Measurements from ENCODE around the gene PTCD3. TPM values are rescaled to one million over a fixed set of nuclear protein-coding genes. Genes with fewer than 3 reads are reported as not detected.

Gene PTCD3
- total and polyA plus RNA-seq, 7 donors: 7.8 to 94.2 (median 44.9) TPM

GRCh38 chr2:86143307-86143706 is 37.3 kb downstream of the PTCD3 start:
- Histone ChIP-seq H3K36me3 (peaks cover 50 to 100% (median 59%) of the 10 kb centered on the region in 4 donors), H3K4me1 (no peaks in the 10 kb centered on the region), H3K27ac (no peak overlapping the region), H3K27me3 (no peaks in the 10 kb centered on the region), H3K4me3 (no peak overlapping the region), H3K9me3 (no peaks in the 10 kb centered on the region)
- WGBS, 2 donors: 89 to 94% methylated on average over 6 of the region's 6 CpGs
- intact Hi-C loops (cut with DNase I): no loop called here
- no peak for TF ChIP-seq EP300 (IDR thresholded peaks at IDR 0.05)
- TF ChIP-seq POLR2A (IDR thresholded peaks at IDR 0.05): no peak
- no peak for TF ChIP-seq POLR2AphosphoS5 (IDR thresholded peaks at IDR 0.05)
- TF ChIP-seq, protein P1, sequence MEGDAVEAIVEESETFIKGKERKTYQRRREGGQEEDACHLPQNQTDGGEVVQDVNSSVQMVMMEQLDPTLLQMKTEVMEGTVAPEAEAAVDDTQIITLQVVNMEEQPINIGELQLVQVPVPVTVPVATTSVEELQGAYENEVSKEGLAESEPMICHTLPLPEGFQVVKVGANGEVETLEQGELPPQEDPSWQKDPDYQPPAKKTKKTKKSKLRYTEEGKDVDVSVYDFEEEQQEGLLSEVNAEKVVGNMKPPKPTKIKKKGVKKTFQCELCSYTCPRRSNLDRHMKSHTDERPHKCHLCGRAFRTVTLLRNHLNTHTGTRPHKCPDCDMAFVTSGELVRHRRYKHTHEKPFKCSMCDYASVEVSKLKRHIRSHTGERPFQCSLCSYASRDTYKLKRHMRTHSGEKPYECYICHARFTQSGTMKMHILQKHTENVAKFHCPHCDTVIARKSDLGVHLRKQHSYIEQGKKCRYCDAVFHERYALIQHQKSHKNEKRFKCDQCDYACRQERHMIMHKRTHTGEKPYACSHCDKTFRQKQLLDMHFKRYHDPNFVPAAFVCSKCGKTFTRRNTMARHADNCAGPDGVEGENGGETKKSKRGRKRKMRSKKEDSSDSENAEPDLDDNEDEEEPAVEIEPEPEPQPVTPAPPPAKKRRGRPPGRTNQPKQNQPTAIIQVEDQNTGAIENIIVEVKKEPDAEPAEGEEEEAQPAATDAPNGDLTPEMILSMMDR (IDR thresholded peaks at IDR 0.05): no peak
- DNase-seq: no peak

DNA sequence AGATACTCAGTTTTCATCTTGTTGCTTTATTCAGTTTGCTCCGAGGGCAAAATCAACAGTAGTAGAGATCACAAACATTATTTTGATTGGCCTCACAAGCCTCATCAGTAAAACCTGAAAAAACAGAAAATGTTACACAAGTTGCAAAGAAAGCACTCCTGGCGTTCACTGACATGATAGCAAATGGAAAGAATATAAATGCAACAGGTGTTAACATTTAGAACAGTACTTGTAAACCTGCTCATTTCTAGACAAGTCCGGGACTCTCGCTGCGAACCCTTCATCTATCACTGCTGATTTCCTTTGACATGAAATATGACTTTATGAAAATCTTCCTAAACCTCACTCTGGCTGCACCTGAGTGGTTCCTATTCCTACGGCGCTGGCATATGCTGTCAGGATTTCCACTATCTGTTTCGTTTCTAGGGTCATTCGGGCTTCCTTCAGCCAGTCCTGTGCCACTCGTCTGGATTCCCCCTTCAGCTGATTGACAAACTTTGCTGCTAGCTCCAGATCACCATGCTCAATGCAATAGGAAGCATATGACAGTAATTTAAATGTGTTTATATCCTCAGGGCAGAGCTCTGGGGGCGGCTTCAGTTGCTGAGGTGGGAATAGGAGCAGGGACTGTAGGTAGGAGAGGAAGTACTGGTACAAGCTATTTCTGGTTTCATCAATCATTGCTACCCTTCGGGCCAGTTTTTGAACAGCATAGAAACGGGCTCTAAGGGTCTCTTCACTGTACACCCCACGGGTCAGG is 38.1 kb downstream of the PTCD3 start:
- Histone ChIP-seq H3K27me3 (no peaks in the 10 kb centered on the region), H3K36me3 (peaks cover 55 to 100% (median 59%) of the 10 kb centered on the region in 4 donors), H3K4me3 (no peak overlapping the region), H3K27ac (no peak overlapping the region), H3K4me1 (no peaks in the 10 kb centered on the region), H3K9me3 (no peaks in the 10 kb centered on the region)
- intact Hi-C loops (cut with DNase I): no loop called here
- TF ChIP-seq POLR2AphosphoS5 (IDR thresholded peaks at IDR 0.05) (no peak), POLR2A (IDR thresholded peaks at IDR 0.05) (no peak), EP300 (IDR thresholded peaks at IDR 0.05) (no peak)
- TF ChIP-seq, protein P1 (IDR thresholded peaks at IDR 0.05): no peak
- no peak for DNase-seq
- WGBS, 2 donors: 90 to 93% methylated on average over 14 of the region's 14 CpGs

GRCh38 chr2:86147793-86148192 is 41.8 kb downstream of the PTCD3 start:
- TF ChIP-seq POLR2AphosphoS5 (IDR thresholded peaks at IDR 0.05): no peak
- H3K36me3 ChIP-seq: peaks cover 51 to 92% (median 72%) of the 10 kb centered on the region in 4 donors
- H3K4me3 ChIP-seq: no peak overlapping the region
- H3K27me3 ChIP-seq: no peaks in the 10 kb centered on the region
- 68 to 90% methylated on average over 2 of the region's 2 CpGs for WGBS, 2 donors
- H3K9me3 ChIP-seq: no peaks in the 10 kb centered on the region
- intact Hi-C loops (cut with DNase I): no loop called here
- no peaks in the 10 kb centered on the region for H3K4me1 ChIP-seq
- DNase-seq: no peak
- no peak overlapping the region for H3K27ac ChIP-seq

DNA sequence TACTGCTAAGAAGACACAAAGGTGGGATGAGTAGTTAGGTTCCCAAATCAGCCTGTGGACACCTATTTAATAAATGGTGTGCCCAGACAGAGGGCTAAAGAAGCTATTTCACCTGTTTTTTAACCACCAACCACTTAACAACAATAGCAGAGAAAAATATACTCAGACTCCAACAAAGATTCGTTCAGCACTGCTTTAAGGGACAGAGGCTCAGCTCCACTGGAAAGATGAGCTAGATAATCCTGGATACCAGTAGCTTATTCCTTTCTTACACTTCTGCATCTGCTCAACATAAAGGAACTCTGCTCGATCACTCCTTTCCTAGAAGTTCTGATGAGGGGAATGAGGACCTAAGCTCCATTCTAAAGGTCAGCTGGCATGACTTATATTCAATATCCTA is 44.5 kb downstream of the PTCD3 start:
- intact Hi-C loops (cut with DNase I): no loop called here
- TF ChIP-seq EP300 (IDR thresholded peaks at IDR 0.05) (no peak), POLR2A (IDR thresholded peaks at IDR 0.05) (no peak), POLR2AphosphoS5 (IDR thresholded peaks at IDR 0.05) (no peak)
- TF ChIP-seq, protein P1 (IDR thresholded peaks at IDR 0.05): no peak
- DNase-seq: no peak
- H3K36me3 ChIP-seq: peaks cover 32 to 89% (median 54%) of the 10 kb centered on the region in 4 donors
- WGBS, 2 donors: 91 to 97% methylated on average over 2 of the region's 2 CpGs
- no peak overlapping the region for H3K4me3 ChIP-seq
- no peak overlapping the region for H3K27ac ChIP-seq
- H3K4me1 ChIP-seq: no peaks in the 10 kb centered on the region
- no peaks in the 10 kb centered on the region for H3K27me3 ChIP-seq
- no peaks in the 10 kb centered on the region for H3K9me3 ChIP-seq

DNA sequence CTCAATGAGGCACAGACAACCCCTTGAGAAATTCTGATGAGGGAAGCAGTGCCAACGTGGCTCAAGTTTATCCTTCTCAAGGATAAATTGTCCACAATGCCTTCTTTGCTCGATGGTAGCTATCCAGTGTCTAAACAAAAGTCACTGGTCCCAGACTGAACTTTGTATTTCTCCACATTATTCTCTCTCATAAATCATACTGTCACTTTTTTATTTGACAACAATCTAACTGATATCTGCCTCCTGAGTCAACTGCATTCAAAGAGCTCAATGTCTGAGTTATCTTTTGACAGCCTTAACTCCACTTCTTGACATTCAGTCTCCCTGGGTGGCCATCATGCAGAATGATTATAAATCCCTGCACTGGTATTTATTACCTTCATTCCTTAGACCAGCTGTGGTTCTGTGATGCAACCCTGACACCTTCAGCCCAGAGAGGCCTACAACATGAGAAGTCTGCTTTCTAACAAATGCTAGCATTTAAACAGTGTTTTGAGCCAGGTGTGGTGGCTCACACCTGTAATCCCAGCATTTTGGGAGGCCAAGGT is 51.0 kb downstream of the PTCD3 start:
- 19 to 80% methylated on average over 2 of the region's 2 CpGs for WGBS, 2 donors
- peaks cover 27 to 95% (median 52%) of the 10 kb centered on the region in 4 donors for H3K36me3 ChIP-seq

More for the DNA sequence above, 51.0 kb downstream of the PTCD3 start:
- H3K4me1 ChIP-seq: no peaks in the 10 kb centered on the region
- H3K27me3 ChIP-seq: no peaks in the 10 kb centered on the region
- H3K9me3 ChIP-seq: no peaks in the 10 kb centered on the region
- TF ChIP-seq POLR2A (IDR thresholded peaks at IDR 0.05) (no peak), POLR2AphosphoS5 (IDR thresholded peaks at IDR 0.05) (no peak), EP300 (IDR thresholded peaks at IDR 0.05) (no peak)
- TF ChIP-seq, protein P1 (IDR thresholded peaks at IDR 0.05): no peak
- no peak for DNase-seq
- H3K4me3 ChIP-seq: no peak overlapping the region
- H3K27ac ChIP-seq: no peak overlapping the region
- intact Hi-C loops (cut with DNase I): no loop called here
